PC-9 (cell line): Measurements from ENCODE around the gene GLT8D1.

Experiments used
- CTCF ChIP-seq: fragments of 200-600 bp; sonication (generic); conservative IDR thresholded peaks from 2 replicates; pipeline ENCODE4 v1.6.1; 2017; ENCODE audit warnings: mixed run types, antibody characterized with exemption, mild to moderate bottlenecking, moderate library complexity
- EZH2 ChIP-seq: fragments of 200-600 bp; sonication (generic); IDR thresholded peaks from 2 replicates; pipeline ENCODE4 v1.8.0; 2017; ENCODE audit warnings: antibody characterized with exemption, low read depth

GRCh38 chr3:52733256-52733891 is 27.8 kb upstream of the GLT8D1 start:
- no peak for TF ChIP-seq CTCF
- TF ChIP-seq EZH2, result no peak
